Endothelial cell (in vitro differentiated cells): ENCODE measurements around the gene CCDC85C. TPM values are rescaled to one million over a fixed set of nuclear protein-coding genes. Genes with fewer than 3 reads are reported as not detected.

Experiments
- DNase-seq: peaks from one replicate; pipeline ENCODE4 v3.0.0; 2021; ENCODE audit warnings: low spot score
- H3K27ac Mint-ChIP-seq: one replicate; pipeline ENCODE4 v1.8.0; 2021; ENCODE audit warnings: mixed read lengths, inconsistent platforms; ENCODE audit not compliant: unreplicated experiment
- H3K27me3 Mint-ChIP-seq: one replicate; pipeline ENCODE4 v1.8.0; 2021; ENCODE audit warnings: mild to moderate bottlenecking, moderate library complexity, mixed read lengths, inconsistent platforms; ENCODE audit not compliant: unreplicated experiment
- H3K36me3 Mint-ChIP-seq: one replicate; pipeline ENCODE4 v1.8.0; 2021; ENCODE audit warnings: mild to moderate bottlenecking, low read depth, mixed read lengths, inconsistent platforms; ENCODE audit not compliant: unreplicated experiment
- H3K4me1 Mint-ChIP-seq: one replicate; pipeline ENCODE4 v1.8.0; 2021; ENCODE audit warnings: mild to moderate bottlenecking, mixed read lengths, inconsistent platforms; ENCODE audit not compliant: unreplicated experiment
- H3K4me3 Mint-ChIP-seq: one replicate; pipeline ENCODE4 v1.8.0; 2021; ENCODE audit warnings: mild to moderate bottlenecking, mixed read lengths, inconsistent platforms; ENCODE audit not compliant: unreplicated experiment
- H3K9me3 Mint-ChIP-seq: one replicate; pipeline ENCODE4 v1.8.0; 2021; ENCODE audit warnings: mixed read lengths, inconsistent platforms; ENCODE audit not compliant: unreplicated experiment
- CTCF ChIP-seq: fragments of 200-600 bp; sonication (generic); IDR thresholded peaks from one replicate; pipeline ENCODE4 v1.5.0; 2021; ENCODE audit warnings: antibody characterized with exemption; ENCODE audit not compliant: unreplicated experiment
- total RNA-seq: library from RNA; stranded (reverse); fragmentation: NEBNext Ultra II Directional; extraction: Animal tissue kit (Norgen Biotek cat#: 25700); gene quantifications from one replicate; pipeline ENCODE4 v1.2.1, GENCODE V29; 2021; ENCODE audit not compliant: unreplicated experiment

The CCDC85C gene
- total RNA-seq, 1 donor from 2014 or later: 42.1 TPM

GRCh38 chr14:99451234-99451633, 152.8 kb downstream of the CCDC85C start:
- Mint-ChIP-seq H3K4me3 (no peak overlapping the region), H3K27me3 (peaks cover 2% of the 10 kb centered on the region), H3K36me3 (peaks cover 9% of the 10 kb centered on the region), H3K9me3 (no peaks in the 10 kb centered on the region), H3K27ac (no peak overlapping the region), H3K4me1 (peaks cover 5% of the 10 kb centered on the region)
- DNase-seq: no peak
- TF ChIP-seq CTCF: no peak

GRCh38 chr14:99450266-99450665, 153.7 kb downstream of the CCDC85C start:
- Mint-ChIP-seq H3K4me1 (peaks cover 8% of the 10 kb centered on the region), H3K9me3 (no peaks in the 10 kb centered on the region), H3K36me3 (peaks cover 7% of the 10 kb centered on the region), H3K27me3 (peaks cover 2% of the 10 kb centered on the region), H3K27ac (no peak overlapping the region), H3K4me3 (no peak overlapping the region)
- DNase-seq: no peak
- no peak for TF ChIP-seq CTCF

Other genes starting within 250 kb of the CCDC85C start
- gene SETD3, start 123.3 kb downstream of the CCDC85C start, total RNA-seq: 67.4 TPM
- gene CCNK, start 122.8 kb downstream of the CCDC85C start, total RNA-seq: 79.8 TPM
- 15.1 TPM for gene HHIPL1, start 40.9 kb upstream of the CCDC85C start, total RNA-seq
- 5.2 TPM for gene CYP46A1, start 80.1 kb upstream of the CCDC85C start, total RNA-seq
- 10.0 TPM for gene EML1, start 189.2 kb upstream of the CCDC85C start, total RNA-seq